Effector memory CD8-positive, alpha-beta T cell (primary cell): ENCODE measurements around the gene TPP1.
A peak's percentile ranks its signal among the peaks of the same experiment; 100 is the strongest.

Source experiments
- ATAC-seq: fragments of 150-1000 bp; cut with Tn5 transposase; replicated peaks from 2 replicates; pipeline ENCODE4 v1.10.0; 2021; ENCODE audit warnings: mild to moderate bottlenecking, moderate library complexity
- DNase-seq, 3 experiments: peaks; one replicate each; pipeline ENCODE4 v3.0.0; 2021
- H3K27ac Mint-ChIP-seq, 2 donors: one replicate each; pipeline ENCODE4 v1.8.0; 2022; ENCODE audit warnings: mild to moderate bottlenecking in 2 of 2, mixed read lengths in 2 of 2, moderate library complexity in 2 of 2
- H3K27me3 Mint-ChIP-seq, 2 donors: one replicate each; pipeline ENCODE4 v1.8.0; 2022; ENCODE audit warnings: mixed read lengths in 2 of 2
- H3K36me3 Mint-ChIP-seq: one replicate; pipeline ENCODE4 v1.8.0; 2022; ENCODE audit warnings: mild to moderate bottlenecking, moderate library complexity, mixed read lengths; ENCODE audit not compliant: insufficient read depth
- H3K4me1 Mint-ChIP-seq, 2 donors: one replicate each; pipeline ENCODE4 v1.8.0; 2022; ENCODE audit warnings: low read depth in 2 of 2, mixed read lengths in 2 of 2
- H3K4me3 Mint-ChIP-seq, 2 donors: one replicate each; pipeline ENCODE4 v1.8.0; 2022; ENCODE audit warnings: mild to moderate bottlenecking in 2 of 2, mixed read lengths in 2 of 2, moderate library complexity in 2 of 2
- H3K9me3 Mint-ChIP-seq, 2 donors: one replicate each; pipeline ENCODE4 v1.8.0; 2022; ENCODE audit warnings: mixed read lengths in 2 of 2

Gene TPP1

GRCh38 chr11:6596239-6596877, 22.9 kb downstream of the TPP1 start:
- peaks cover 26 to 39% of the 10 kb centered on the region in 2 donors for H3K4me1 Mint-ChIP-seq
- no peak for DNase-seq
- no peak overlapping the region for H3K4me3 Mint-ChIP-seq
- H3K36me3 Mint-ChIP-seq, result peaks cover 49% of the 10 kb centered on the region
- peak overlapping the region in 1 of 2 donors; percentile 71 for H3K27ac Mint-ChIP-seq
- ATAC-seq, result no peak
- no peaks in the 10 kb centered on the region for H3K27me3 Mint-ChIP-seq
- no peaks in the 10 kb centered on the region for H3K9me3 Mint-ChIP-seq

GRCh38 chr11:6594142-6594768, 25.0 kb downstream of the TPP1 start:
- Mint-ChIP-seq H3K4me3 (no peak overlapping the region), H3K4me1 (peaks cover 20 to 31% of the 10 kb centered on the region in 2 donors), H3K9me3 (no peaks in the 10 kb centered on the region), H3K36me3 (peaks cover 40% of the 10 kb centered on the region), H3K27me3 (no peaks in the 10 kb centered on the region), H3K27ac (peak overlapping the region; percentile 10 to 26)
- no peak for DNase-seq
- ATAC-seq, result no peak

GRCh38 chr11:6588018-6588417, 31.2 kb downstream of the TPP1 start:
- H3K9me3 Mint-ChIP-seq, result peaks cover 2 to 12% of the 10 kb centered on the region in 2 donors
- H3K4me3 Mint-ChIP-seq, result no peak overlapping the region
- no peak for DNase-seq
- no peaks in the 10 kb centered on the region for H3K27me3 Mint-ChIP-seq
- peaks cover 0 to 4% of the 10 kb centered on the region in 2 donors for H3K4me1 Mint-ChIP-seq
- no peak for ATAC-seq
- no peak overlapping the region for H3K27ac Mint-ChIP-seq
- H3K36me3 Mint-ChIP-seq, result peaks cover 15% of the 10 kb centered on the region

- Mint-ChIP-seq H3K4me1 (peaks cover 0 to 4% of the 10 kb centered on the region in 2 donors), H3K36me3 (peaks cover 17% of the 10 kb centered on the region)
- ATAC-seq, result no peak
Observed at GRCh38 chr11:6587360-6587953, 31.8 kb downstream of the TPP1 start.

GRCh38 chr11:6586434-6587359, 32.5 kb downstream of the TPP1 start:
- Mint-ChIP-seq H3K9me3 (peaks cover 2 to 12% of the 10 kb centered on the region in 2 donors), H3K27ac (no peak overlapping the region), H3K27me3 (no peaks in the 10 kb centered on the region), H3K4me3 (no peak overlapping the region), H3K36me3 (peaks cover 14% of the 10 kb centered on the region), H3K4me1 (peaks cover 0 to 4% of the 10 kb centered on the region in 2 donors)
- DNase-seq, result no peak
- ATAC-seq, result no peak

More at GRCh38 chr11:6587360-6587953, 31.8 kb downstream of the TPP1 start:
- H3K27ac Mint-ChIP-seq, result no peak overlapping the region
- no peaks in the 10 kb centered on the region for H3K27me3 Mint-ChIP-seq
- H3K9me3 Mint-ChIP-seq, result peaks cover 2 to 12% of the 10 kb centered on the region in 2 donors
- H3K4me3 Mint-ChIP-seq, result no peak overlapping the region
- DNase-seq, result no peak

GRCh38 chr11:6584528-6584927, 34.7 kb downstream of the TPP1 start:
- H3K27me3 Mint-ChIP-seq, result no peaks in the 10 kb centered on the region
- H3K4me3 Mint-ChIP-seq, result no peak overlapping the region
- DNase-seq (no peak), ATAC-seq (no peak)
- H3K4me1 Mint-ChIP-seq, result peaks cover 0 to 7% of the 10 kb centered on the region in 2 donors
- H3K9me3 Mint-ChIP-seq, result peaks cover 2 to 12% of the 10 kb centered on the region in 2 donors
- no peak overlapping the region for H3K27ac Mint-ChIP-seq
- H3K36me3 Mint-ChIP-seq, result peaks cover 14% of the 10 kb centered on the region

GRCh38 chr11:6583584-6583983, 35.6 kb downstream of the TPP1 start:
- DNase-seq (no peak), ATAC-seq (no peak)
- Mint-ChIP-seq H3K4me1 (peaks cover 0 to 7% of the 10 kb centered on the region in 2 donors), H3K4me3 (no peak overlapping the region), H3K27me3 (no peaks in the 10 kb centered on the region), H3K36me3 (peaks cover 14% of the 10 kb centered on the region), H3K9me3 (peaks cover 2 to 12% of the 10 kb centered on the region in 2 donors), H3K27ac (no peak overlapping the region)

GRCh38 chr11:6579681-6580080, 39.5 kb downstream of the TPP1 start:
- ATAC-seq (no peak), DNase-seq (no peak)
- no peak overlapping the region for H3K27ac Mint-ChIP-seq
- peaks cover 7% of the 10 kb centered on the region for H3K36me3 Mint-ChIP-seq
- H3K4me3 Mint-ChIP-seq, result no peak overlapping the region
- no peaks in the 10 kb centered on the region for H3K27me3 Mint-ChIP-seq
- peaks cover 0 to 4% of the 10 kb centered on the region in 2 donors for H3K4me1 Mint-ChIP-seq
- peaks cover 2 to 10% of the 10 kb centered on the region in 2 donors for H3K9me3 Mint-ChIP-seq

GRCh38 chr11:6578134-6578533, 41.1 kb downstream of the TPP1 start:
- DNase-seq, result no peak
- Mint-ChIP-seq H3K27me3 (no peaks in the 10 kb centered on the region), H3K36me3 (peaks cover 4% of the 10 kb centered on the region), H3K4me3 (no peak overlapping the region), H3K27ac (no peak overlapping the region), H3K4me1 (peaks cover 0 to 4% of the 10 kb centered on the region in 2 donors), H3K9me3 (no peaks in the 10 kb centered on the region)
- no peak for ATAC-seq

- DNase-seq, result no peak
- Mint-ChIP-seq H3K36me3 (no peaks in the 10 kb centered on the region), H3K4me1 (peaks cover 0 to 4% of the 10 kb centered on the region in 2 donors), H3K9me3 (no peaks in the 10 kb centered on the region), H3K4me3 (no peak overlapping the region), H3K27ac (peak overlapping the region in 1 of 2 donors; percentile 1), H3K27me3 (no peaks in the 10 kb centered on the region)
- no peak for ATAC-seq
Observed at GRCh38 chr11:6576471-6577373, 42.5 kb downstream of the TPP1 start.

- H3K4me1 Mint-ChIP-seq, result peaks cover 0 to 1% of the 10 kb centered on the region in 2 donors
- H3K27me3 Mint-ChIP-seq, result no peaks in the 10 kb centered on the region
- H3K9me3 Mint-ChIP-seq, result no peaks in the 10 kb centered on the region
- DNase-seq (no peak), ATAC-seq (no peak)
- H3K4me3 Mint-ChIP-seq, result no peak overlapping the region
- no peaks in the 10 kb centered on the region for H3K36me3 Mint-ChIP-seq
- H3K27ac Mint-ChIP-seq, result no peak overlapping the region
Observed at GRCh38 chr11:6574816-6575715, 44.2 kb downstream of the TPP1 start.

GRCh38 chr11:6572215-6572614, 47.0 kb downstream of the TPP1 start:
- no peaks in the 10 kb centered on the region for H3K9me3 Mint-ChIP-seq
- peaks cover 3% of the 10 kb centered on the region for H3K36me3 Mint-ChIP-seq
- no peak for DNase-seq
- H3K4me3 Mint-ChIP-seq, result no peak overlapping the region
- peaks cover 0 to 6% of the 10 kb centered on the region in 2 donors for H3K4me1 Mint-ChIP-seq
- H3K27ac Mint-ChIP-seq, result peak overlapping the region in 1 of 2 donors; percentile 80
- ATAC-seq, result no peak
- no peaks in the 10 kb centered on the region for H3K27me3 Mint-ChIP-seq
